DOHH2 (cell line): Measurements from ENCODE around the gene LPAR1.

Experiments used
- H3F3A ChIP-seq: fragments of 200-600 bp; sonication (generic), shearing (Covaris generic); 2 replicates; pipeline ENCODE4 v1.6.0; 2016; ENCODE audit warnings: antibody characterized with exemption, mild to moderate bottlenecking; ENCODE audit not compliant: control insufficient read depth, insufficient read depth
- H3K27ac ChIP-seq: fragments of 200-600 bp; sonication (generic); 2 replicates; pipeline ENCODE4 v1.5.1; 2014; ENCODE audit warnings: low read depth, mild to moderate bottlenecking, low read length, moderate library complexity
- H3K27me3 ChIP-seq: fragments of 200-600 bp; sonication (generic); 2 replicates; pipeline ENCODE4 v1.6.1; 2014; ENCODE audit warnings: mild to moderate bottlenecking, low read length, mixed read lengths; ENCODE audit not compliant: control insufficient read depth
- H3K36me3 ChIP-seq: fragments of 200-600 bp; sonication (generic); 2 replicates; pipeline ENCODE4 v1.6.1; 2014; ENCODE audit warnings: mild to moderate bottlenecking, low read length, moderate library complexity, mixed read lengths; ENCODE audit not compliant: control insufficient read depth
- H3K4me1 ChIP-seq: fragments of 200-600 bp; sonication (generic); 2 replicates; pipeline ENCODE4 v1.6.1; 2014; ENCODE audit warnings: mild to moderate bottlenecking, low read length, mixed read lengths; ENCODE audit not compliant: control insufficient read depth
- H3K4me2 ChIP-seq: fragments of 200-600 bp; sonication (generic); 2 replicates; pipeline ENCODE4 v1.6.0; 2014; ENCODE audit warnings: mild to moderate bottlenecking, low read length, moderate library complexity
- H3K4me3 ChIP-seq: fragments of 200-600 bp; sonication (generic); 2 replicates; pipeline ENCODE4 v1.5.1; 2014; ENCODE audit warnings: mild to moderate bottlenecking, low read length, mixed read lengths
- H3K79me2 ChIP-seq: fragments of 200-600 bp; sonication (generic); 2 replicates; pipeline ENCODE4 v1.6.1; 2014; ENCODE audit warnings: mild to moderate bottlenecking, low read length, mixed read lengths; ENCODE audit not compliant: control insufficient read depth
- H3K9me2 ChIP-seq: fragments of 200-600 bp; sonication (generic); replicated peaks from 2 replicates; pipeline ENCODE4 v1.6.1; 2014; ENCODE audit warnings: mild to moderate bottlenecking, low read length, mixed read lengths; ENCODE audit not compliant: control insufficient read depth
- H3K9me3 ChIP-seq: fragments of 200-600 bp; sonication (generic); 2 replicates; pipeline ENCODE4 v1.6.1; 2014; ENCODE audit warnings: antibody characterized with exemption, low read length, mixed read lengths; ENCODE audit not compliant: control insufficient read depth, insufficient read depth
- H4K20me1 ChIP-seq: fragments of 200-600 bp; sonication (generic); 2 replicates; pipeline ENCODE4 v1.6.0; 2014; ENCODE audit warnings: low read depth, mild to moderate bottlenecking, antibody characterized with exemption, low read length, moderate library complexity; ENCODE audit not compliant: control insufficient read depth, insufficient read depth
- EZH2phosphoT487 ChIP-seq: fragments of 200-600 bp; sonication (generic); IDR thresholded peaks from 2 replicates; pipeline ENCODE4 v1.6.1; 2017; ENCODE audit warnings: borderline replicate concordance, mild to moderate bottlenecking, antibody characterized with exemption, low read length, moderate library complexity, mixed read lengths
- TF ChIP-seq, protein P1 (sequence below): fragments of 200-600 bp; sonication (generic); IDR thresholded peaks from one replicate; pipeline ENCODE4 v1.5.1; 2014; ENCODE audit warnings: antibody characterized with exemption, mild to moderate bottlenecking, low read depth, low read length; ENCODE audit not compliant: poor library complexity, severe bottlenecking

The LPAR1 gene

DNA sequence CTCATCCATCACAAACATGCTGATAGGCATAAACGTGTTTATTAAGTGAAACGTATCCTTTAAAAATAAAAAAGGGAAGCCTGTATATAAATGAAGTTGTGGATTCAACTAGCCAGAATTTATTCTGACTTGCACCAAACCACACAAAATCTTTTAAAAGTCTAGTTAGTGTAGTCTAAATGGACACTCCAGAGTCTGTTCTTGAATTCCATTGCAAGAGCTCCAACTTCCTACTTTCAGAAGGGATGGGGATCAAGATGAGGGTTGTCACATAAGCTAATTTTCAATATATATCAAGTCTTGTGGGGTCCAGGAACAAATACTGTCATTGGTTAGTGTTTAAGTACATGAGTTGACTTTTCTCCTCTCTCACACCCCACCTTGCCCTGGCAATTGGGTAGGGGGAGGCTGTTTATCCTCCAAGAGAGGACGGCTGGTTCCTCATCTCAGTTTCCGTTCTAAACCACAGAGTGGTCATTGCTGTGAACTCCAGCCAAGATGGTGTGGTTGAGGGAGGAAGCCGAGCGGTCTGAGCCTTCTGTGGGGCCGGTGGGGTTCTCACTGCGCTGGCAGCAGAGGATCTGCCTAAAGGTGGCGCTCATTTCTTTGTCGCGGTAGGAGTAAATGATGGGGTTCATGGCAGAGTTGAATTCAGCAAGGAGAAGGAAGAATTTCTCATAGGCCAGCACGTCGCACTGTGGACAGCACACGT, 163.2 kb downstream of the LPAR1 start:
- Histone ChIP-seq H3K4me2 (no peak overlapping the region), H3K4me1 (no peaks in the 10 kb centered on the region), H3K27ac (no peak overlapping the region), H3K79me2 (no peaks in the 10 kb centered on the region), H3K9me3 (no peaks in the 10 kb centered on the region), H3K36me3 (no peaks in the 10 kb centered on the region), H3K9me2 (no peaks in the 10 kb centered on the region), H3K27me3 (no peaks in the 10 kb centered on the region), H4K20me1 (no peaks in the 10 kb centered on the region), H3K4me3 (no peak overlapping the region), H3F3A (no peaks in the 10 kb centered on the region)
- TF ChIP-seq, protein P1, sequence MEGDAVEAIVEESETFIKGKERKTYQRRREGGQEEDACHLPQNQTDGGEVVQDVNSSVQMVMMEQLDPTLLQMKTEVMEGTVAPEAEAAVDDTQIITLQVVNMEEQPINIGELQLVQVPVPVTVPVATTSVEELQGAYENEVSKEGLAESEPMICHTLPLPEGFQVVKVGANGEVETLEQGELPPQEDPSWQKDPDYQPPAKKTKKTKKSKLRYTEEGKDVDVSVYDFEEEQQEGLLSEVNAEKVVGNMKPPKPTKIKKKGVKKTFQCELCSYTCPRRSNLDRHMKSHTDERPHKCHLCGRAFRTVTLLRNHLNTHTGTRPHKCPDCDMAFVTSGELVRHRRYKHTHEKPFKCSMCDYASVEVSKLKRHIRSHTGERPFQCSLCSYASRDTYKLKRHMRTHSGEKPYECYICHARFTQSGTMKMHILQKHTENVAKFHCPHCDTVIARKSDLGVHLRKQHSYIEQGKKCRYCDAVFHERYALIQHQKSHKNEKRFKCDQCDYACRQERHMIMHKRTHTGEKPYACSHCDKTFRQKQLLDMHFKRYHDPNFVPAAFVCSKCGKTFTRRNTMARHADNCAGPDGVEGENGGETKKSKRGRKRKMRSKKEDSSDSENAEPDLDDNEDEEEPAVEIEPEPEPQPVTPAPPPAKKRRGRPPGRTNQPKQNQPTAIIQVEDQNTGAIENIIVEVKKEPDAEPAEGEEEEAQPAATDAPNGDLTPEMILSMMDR, result peak; percentile 44
- TF ChIP-seq EZH2phosphoT487, result no peak

DNA sequence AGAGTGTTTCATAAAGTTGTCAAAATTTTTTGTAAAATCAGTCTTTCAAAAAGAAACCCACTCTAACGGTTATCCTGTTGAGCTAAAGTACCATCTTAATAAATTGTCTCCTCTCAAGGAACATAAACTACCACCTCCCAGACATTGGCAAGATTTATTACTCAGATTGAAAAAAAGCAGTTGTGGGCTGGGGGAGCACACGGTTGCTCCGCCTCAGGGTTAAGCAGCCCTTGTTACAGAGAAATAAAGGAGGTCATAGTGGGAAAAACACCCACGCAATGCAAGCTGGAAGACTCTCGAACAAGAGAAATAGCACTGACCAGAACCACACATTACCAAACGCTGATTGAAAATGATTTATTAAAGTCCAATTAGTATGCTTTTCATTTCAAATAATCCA, 165.3 kb downstream of the LPAR1 start:
- no peaks in the 10 kb centered on the region for H3K36me3 ChIP-seq
- H3K9me2 ChIP-seq, result no peaks in the 10 kb centered on the region
- no peaks in the 10 kb centered on the region for H4K20me1 ChIP-seq
- no peak overlapping the region for H3K27ac ChIP-seq
- H3K79me2 ChIP-seq, result no peaks in the 10 kb centered on the region
- TF ChIP-seq EZH2phosphoT487, result no peak
- TF ChIP-seq, protein P1, result no peak
- H3K4me2 ChIP-seq, result no peak overlapping the region
- no peaks in the 10 kb centered on the region for H3K9me3 ChIP-seq
- no peaks in the 10 kb centered on the region for H3F3A ChIP-seq
- no peaks in the 10 kb centered on the region for H3K27me3 ChIP-seq
- no peak overlapping the region for H3K4me3 ChIP-seq
- no peaks in the 10 kb centered on the region for H3K4me1 ChIP-seq

DNA sequence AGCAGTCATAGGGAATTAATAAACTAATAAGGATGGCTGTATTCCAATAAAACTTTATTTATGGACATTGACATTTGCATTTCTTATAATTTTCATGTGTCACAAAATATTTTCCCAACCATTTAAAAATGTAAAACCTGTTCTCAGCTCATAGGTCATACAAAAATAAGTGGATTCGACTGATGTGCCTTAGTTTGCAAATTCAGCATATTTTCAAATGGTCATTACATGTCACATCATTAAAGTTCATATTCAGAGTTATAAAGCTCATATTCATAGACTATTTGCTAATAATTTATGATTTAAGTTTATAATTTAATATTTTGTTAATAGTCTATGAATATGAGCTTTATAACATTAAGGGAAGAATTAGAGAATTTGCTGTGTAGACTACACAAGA, 166.5 kb downstream of the LPAR1 start:
- Histone ChIP-seq H3K9me3 (no peaks in the 10 kb centered on the region), H3K4me1 (no peaks in the 10 kb centered on the region), H3K27me3 (no peaks in the 10 kb centered on the region), H3K4me3 (no peak overlapping the region), H3K36me3 (no peaks in the 10 kb centered on the region), H3K9me2 (no peaks in the 10 kb centered on the region), H3F3A (no peaks in the 10 kb centered on the region), H3K79me2 (no peaks in the 10 kb centered on the region), H3K27ac (no peak overlapping the region), H3K4me2 (no peak overlapping the region), H4K20me1 (no peaks in the 10 kb centered on the region)
- no peak for TF ChIP-seq EZH2phosphoT487
- TF ChIP-seq, protein P1, result no peak
